NCI-H1417 treated with DMSO at 0.1 percent for 48 hours (cell line): ENCODE data around the gene SLC25A39.
"Not testable (repeated sequence)": the region's sequence is repeated elsewhere in the genome, so short reads cannot be mapped to it uniquely, and the experiment has no call there.

Experiments
- DNase-seq: peaks from one replicate; lab custom pipeline; 2025; lab: John Stamatoyannopoulos, UW

Gene SLC25A39

DNA sequence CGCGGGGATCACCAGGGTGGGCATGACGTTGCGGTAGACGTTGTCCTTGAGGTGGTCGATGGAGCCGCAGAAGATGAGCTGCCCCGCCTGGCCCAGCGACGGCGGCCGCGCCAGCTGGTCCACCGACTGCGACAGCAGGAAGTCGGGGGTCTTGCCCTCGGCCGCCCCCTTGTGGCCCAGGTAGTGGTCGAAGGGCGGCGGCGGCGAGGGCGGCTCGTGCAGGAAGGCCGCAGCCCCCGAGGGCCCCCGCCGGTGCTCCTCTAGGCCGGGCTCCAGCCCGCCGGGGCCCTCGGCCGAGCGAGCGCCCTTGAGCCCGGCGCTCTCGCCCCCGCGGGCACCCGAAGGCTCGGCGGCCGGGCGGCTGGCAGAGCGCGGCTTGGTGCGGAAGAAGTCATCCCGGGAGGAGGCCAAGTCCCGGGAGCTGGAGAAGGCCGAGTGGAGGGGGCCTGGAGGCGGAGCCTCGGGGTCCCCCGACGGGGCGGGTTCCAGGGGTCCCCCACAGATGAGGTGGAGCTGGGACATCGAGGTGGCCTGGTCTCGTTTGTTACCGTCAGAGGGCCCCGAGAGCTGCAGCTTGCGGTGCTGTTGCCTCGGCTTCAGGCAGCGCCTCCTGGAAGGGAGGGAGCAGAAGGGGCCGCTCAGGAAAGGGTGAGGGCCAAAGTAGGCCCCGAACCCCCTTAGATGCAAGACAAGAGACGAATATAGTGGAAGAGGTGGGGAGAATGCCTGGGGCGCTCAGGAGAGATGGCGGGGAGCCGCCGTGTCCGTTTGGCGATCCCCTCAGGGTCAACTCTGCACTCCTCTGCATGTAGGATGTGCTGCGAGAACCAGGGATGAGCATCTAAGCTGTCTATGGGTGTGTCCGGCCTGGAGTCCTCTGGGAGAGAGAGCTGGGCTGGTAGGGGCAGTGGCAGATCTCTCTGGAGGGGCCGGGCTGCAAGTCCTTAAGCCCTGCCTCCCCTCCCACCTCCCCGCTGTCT lies 30.2 kb upstream of the SLC25A39 start:
- no peak for DNase-seq

DNA sequence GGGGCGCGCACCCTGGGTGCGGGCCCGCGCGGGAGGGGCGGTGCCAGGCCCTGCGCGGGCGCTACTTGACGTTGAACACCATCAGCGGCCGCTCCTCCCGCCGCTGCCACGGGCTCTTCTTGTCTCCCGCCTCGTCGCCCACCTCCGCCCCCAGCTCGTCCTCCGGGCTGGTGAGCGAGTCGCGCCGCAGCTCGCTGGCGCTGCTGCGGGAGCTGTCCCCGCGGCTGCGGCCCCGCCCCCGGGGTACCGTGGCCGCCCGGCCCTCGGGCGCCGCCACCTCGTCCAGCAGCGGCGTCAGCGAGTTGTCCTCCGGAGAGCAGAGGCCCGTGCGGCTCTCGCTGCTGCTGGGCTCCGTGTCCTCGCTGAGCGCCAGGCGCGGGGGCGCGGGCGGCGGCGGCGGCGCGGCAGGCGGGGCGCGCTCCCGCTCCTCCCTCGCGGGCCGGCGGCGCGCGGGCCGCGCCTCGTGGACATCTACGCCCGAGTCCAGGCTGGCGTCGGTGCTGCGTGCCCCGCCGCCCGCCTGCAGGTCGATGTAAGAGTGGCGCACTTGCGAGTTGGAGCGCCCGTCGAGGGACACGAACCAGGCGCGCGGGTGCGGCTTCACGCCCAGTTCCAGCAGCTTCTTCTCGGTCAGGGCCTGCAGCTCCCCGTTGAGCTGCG lies 29.2 kb upstream of the SLC25A39 start:
- DNase-seq: no peak

DNA sequence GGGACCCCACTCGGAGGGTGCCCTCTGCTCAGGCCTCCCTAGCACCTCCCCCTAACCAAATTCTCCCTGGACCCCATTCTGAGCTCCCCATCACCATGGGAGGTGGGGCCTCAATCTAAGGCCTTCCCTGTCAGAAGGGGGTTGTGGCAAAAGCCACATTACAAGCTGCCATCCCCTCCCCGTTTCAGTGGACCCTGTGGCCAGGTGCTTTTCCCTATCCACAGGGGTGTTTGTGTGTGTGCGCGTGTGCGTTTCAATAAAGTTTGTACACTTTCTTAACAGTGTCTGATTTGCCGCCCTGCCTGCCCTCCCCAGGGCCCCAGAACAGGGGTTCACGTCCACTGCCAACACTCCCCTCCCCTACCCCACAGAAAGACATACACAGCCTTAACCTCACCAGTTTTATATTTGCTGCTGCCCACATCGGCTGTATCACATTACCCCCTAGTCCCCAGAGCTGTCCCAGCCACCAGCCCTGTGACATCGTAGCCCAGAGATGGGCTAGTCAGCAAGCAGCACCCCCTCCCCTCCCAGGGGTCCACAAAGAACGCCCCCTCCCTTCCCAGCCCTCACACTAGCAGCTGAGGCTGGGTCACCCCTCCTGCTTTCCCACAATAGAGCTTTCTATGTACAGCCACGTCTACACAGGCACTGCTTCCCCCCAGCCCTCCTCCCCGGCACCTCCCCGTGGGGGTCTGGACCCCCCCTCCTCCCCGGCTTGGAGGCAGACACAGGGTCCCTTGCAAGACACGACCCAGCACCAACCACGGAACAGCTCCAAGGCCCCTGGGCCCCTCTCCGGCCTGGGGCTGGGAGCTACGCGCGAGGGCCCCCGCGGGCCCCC lies 28.4 kb upstream of the SLC25A39 start:
- no peak for DNase-seq

DNA sequence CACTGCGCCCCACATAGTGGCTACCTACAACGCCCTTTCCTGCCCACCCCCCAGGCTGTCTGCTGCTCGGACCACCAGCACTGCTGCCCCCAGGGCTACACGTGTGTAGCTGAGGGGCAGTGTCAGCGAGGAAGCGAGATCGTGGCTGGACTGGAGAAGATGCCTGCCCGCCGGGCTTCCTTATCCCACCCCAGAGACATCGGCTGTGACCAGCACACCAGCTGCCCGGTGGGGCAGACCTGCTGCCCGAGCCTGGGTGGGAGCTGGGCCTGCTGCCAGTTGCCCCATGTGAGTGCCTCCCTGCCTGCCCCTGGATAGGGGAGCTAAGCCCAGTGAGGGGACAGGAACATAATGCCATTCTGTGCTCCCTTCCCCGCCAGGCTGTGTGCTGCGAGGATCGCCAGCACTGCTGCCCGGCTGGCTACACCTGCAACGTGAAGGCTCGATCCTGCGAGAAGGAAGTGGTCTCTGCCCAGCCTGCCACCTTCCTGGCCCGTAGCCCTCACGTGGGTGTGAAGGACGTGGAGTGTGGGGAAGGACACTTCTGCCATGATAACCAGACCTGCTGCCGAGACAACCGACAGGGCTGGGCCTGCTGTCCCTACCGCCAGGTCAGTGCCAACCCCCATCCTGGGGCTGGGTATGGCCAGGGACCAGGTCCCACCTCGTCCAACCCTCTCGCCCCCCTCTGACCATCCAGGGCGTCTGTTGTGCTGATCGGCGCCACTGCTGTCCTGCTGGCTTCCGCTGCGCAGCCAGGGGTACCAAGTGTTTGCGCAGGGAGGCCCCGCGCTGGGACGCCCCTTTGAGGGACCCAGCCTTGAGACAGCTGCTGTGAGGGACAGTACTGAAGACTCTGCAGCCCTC lies 27.6 kb upstream of the SLC25A39 start:
- DNase-seq: no peak

DNA sequence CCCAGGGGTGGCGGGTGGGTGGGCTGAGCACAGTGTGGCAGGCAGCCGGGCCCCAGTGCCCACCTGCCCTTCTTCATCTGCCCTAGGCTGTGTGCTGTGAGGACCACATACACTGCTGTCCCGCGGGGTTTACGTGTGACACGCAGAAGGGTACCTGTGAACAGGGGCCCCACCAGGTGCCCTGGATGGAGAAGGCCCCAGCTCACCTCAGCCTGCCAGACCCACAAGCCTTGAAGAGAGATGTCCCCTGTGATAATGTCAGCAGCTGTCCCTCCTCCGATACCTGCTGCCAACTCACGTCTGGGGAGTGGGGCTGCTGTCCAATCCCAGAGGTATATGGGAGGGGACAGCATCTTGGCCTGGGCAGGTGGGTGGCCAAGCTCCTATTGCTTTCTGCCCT lies 26.8 kb upstream of the SLC25A39 start:
- no peak for DNase-seq

DNA sequence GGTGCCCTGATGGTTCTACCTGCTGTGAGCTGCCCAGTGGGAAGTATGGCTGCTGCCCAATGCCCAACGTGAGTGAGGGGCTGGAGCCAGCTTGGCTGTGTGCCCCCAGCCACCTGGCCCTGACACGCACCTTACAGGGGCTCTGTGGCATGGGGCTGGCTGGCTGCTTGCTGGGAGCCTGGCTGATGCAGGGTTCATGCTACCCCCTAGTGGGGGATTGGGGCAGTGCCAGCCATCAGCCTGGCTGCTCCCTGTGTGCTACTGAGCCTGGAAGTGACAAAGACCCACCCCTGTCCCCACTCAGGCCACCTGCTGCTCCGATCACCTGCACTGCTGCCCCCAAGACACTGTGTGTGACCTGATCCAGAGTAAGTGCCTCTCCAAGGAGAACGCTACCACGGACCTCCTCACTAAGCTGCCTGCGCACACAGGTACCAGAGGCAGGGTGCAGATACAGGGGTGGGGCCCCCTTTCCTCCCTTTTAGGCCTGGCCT lies 26.2 kb upstream of the SLC25A39 start:
- no peak for DNase-seq

DNA sequence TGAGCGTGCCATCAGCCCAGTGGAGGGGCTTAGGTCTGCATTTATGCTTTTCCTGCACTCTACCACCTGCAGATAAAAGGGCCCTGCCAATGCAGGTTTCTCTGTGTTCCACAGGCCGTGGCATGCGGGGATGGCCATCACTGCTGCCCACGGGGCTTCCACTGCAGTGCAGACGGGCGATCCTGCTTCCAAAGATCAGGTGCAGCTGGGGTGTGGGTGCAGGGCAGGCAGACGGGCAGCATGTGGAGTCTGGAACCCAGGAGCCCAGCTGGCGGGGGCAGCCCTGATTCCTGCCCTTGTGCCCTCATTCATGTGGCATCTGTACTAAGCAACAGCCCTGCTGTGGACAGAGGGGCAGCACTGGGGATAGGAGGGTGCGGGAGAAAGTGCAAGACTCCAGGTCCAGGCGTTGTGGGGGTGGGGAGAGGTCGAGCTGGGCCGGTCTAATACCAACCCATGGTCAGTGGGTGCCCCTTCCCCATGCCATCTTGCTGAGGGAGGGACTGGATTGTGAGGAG lies 25.0 kb upstream of the SLC25A39 start:
- no peak for DNase-seq

DNA sequence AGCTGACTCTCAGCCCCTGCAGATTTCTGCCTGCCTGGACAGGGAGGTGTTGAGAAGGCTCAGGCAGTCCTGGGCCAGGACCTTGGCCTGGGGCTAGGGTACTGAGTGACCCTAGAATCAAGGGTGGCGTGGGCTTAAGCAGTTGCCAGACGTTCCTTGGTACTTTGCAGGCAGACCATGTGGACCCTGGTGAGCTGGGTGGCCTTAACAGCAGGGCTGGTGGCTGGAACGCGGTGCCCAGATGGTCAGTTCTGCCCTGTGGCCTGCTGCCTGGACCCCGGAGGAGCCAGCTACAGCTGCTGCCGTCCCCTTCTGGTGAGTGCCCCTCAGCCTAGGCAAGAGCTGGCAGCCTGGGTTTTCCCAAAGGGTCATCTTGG lies 24.4 kb upstream of the SLC25A39 start:
- DNase-seq: no peak

DNA sequence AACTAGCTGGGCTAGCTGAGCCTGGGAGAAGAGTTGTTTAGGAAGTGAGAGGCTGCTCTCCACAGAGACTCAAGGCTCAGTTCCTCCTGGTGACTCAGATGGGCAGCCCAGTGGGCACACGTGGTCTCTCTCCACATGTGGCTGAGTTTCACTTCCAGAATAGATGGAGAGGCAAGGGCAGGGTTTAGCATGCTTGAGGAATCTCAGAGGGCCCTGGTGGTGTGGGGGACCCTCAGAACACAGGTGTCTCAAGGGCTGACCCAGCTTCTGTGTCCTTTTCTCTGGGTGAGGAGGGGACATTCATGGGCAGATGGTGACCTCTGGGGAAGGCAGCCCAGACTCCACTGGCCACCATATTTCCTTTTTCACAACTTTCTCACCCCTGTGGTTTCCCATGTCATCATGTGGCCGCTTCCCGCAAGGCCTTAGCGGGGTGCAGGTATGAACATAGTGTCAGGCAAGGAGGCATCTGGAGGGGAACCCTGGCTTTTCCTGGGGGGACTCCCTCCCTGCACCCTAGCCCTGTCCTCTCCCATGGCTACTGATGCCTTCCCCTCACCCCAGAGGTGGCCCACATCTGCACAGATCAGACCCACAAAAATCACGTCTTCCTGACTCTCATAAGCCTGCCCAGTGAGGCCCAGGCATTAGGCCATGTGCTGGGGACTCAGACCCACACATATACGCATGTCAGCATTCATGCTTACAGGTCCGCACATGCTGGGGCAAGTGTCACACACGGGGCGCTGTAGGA lies 23.8 kb upstream of the SLC25A39 start:
- DNase-seq: no peak

DNA sequence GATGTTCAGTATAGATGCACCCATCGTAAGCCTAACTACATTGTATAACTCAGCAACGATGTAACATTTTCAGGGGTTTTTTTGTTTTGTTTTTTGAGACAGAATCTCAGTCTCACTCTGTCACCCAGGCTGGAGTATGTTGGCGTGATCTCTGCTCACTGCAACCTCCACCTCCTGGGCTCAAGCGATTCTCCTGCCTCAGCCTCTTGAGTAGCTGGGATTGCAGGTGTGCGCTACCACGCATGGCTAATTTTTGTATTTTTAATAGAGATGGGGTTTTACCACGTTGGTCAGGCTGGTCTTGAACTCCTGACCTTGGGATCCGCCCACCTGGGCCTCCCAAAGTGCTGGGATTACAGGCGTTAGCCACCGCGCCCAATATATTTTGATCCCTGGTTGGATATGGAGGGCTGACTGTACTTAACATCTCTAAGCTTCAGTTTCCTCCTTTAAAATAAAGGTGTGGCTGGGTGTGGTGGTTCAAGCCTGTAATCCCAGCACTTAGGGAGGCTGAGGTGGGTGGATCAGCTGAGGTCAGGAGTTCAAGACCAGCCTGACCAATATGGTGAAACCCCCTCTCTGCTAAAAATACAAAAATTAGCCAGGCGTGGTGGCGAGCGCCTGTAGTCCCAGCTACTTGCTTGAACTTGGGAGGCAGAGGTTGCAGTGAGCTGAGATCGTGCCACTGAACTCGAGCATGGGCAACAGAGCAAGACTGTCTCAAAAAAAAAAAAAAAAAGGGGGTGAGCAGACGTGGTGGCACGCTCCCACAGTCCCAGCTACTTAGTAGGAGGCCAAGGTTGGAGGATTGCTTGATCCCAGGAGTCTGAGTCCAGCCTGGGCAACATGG lies 22.8 kb upstream of the SLC25A39 start:
- not testable (repeated sequence) for DNase-seq

DNA sequence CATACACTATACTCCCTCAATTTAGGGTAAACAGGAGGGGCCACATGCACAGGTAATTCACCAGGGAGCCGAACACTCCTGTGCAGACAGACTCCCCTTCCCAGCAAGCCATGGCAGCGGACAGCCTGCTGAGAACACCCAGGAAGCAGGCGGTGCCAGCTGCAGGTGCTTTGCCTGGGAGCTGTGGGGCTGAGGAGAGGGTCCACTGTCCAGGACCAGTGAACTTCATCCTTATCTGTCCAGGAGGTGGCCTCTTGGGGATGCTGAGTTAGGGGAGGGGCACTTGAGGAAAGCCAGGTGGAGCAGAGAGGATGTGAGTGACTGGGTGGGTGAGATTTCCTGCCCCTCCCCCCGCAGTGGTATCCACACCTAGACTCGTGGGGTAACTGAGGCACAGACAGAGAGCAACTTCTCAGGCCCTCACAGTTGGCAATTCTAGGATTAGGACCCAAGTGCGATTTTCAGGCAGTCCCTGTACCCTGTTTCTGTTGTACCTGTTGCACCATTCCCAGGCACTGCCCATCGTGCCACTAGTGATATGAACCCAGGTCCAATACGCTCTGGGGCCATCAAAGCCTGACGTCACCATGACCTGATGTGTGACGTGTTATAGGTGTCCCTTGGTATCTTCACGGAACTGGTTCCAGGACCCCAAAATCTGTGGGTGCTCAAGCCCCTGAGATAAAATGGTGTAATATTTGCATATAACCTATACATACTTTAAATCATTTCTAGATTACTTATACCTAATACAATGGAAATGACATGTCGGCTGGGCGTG lies 21.6 kb upstream of the SLC25A39 start:
- DNase-seq: no peak

DNA sequence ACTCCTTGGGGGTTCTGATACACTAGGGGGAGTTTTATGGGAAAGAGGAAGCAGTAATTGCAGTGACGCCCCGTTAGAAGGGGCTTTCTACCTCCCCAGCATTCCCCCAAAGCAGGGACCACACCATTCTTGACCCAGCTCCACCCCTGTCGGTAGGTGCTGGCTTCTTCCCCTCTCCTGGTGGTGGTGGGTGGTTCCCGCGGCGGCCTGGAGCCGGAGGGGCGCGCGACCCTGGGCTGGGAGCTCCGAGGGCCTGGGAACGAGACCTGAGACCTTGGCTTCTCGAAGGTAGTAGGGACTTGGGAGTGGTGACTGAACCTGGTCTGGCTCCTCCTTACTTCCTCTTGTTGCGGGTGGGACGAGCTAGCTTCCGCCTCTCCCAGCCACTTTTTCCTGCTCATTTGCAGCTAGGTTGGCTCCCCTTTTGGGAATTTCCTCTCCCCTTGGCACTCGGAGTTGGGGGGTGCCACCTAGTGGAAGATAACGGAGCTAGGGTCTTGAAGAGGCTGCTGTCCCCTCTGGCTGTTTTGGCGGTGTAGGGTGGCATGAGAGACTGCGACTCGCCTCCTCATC lies 20.9 kb upstream of the SLC25A39 start:
- DNase-seq: no peak

DNA sequence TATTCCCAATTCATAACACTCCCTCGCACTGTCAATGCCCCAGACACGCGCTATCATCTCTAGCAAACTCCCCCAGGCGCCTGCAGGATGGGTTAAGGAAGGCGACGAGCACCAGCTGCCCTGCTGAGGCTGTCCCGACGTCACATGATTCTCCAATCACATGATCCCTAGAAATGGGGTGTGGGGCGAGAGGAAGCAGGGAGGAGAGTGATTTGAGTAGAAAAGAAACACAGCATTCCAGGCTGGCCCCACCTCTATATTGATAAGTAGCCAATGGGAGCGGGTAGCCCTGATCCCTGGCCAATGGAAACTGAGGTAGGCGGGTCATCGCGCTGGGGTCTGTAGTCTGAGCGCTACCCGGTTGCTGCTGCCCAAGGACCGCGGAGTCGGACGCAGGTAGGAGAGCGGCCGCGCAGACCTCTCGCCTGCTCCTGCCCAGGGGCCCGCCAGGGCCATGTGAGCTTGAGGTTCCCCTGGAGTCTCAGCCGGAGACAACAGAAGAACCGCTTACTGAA lies 20.4 kb upstream of the SLC25A39 start, which contains the start of gene GRN:
Gene GRN, plus strand, starts transcription at position 364 of the 515 bp plus-strand sequence. CDS start 3,863 bp downstream, outside the sequence.
- DNase-seq: peak; percentile 97

DNA sequence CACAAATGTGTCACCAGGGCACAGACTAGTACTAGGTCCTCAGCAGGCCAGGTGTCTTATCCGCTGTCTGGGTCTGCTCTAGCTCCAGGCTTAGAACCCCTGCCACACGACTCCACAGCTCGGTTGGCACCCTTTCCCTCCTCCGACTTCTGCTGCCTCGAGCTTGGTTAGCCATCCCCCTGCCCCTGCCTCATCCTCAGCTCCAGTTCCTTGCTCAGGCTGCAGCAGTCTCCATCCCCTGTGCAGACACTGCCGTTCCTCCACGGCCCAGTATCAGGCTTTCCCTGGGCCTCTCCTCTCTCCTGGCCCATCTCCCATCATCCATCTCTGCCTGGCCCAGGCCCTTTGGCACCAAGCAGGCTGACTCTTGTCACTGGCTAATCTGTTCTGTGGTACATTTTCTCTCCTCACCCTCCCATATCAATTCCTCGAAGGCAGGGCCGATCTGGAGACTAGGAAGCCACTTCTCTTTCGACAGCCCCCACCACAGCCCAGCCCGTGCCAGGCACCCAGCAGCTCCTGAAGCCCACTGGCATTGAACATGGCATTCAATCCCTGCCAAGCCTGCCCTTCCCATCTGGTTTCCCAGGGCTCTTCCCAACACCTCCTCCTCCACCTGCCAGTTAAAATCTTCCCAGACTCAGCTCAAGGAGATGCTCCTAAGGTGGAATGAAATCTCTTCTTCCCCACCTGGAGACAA lies 19.0 kb upstream of the SLC25A39 start:
- no peak for DNase-seq

DNA sequence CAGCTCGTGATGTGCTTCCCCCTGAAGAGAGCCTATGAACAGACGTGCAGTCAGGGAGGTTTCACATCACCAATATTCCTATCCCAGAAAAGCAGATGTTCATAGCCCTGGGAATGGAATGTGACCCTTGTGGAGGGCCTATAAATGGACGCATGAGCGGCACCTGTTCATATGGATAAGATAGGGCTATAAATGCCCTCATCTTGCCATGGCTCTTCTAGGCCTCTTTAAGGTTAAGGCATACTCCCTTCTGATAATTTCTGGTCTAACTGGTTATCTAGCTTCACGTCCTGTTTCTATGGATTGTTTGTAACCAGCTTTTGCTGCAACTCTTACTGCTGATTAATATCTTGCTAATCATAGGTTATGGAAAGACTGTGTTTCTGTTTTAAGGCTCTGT lies 15.9 kb upstream of the SLC25A39 start:
- DNase-seq: not testable (repeated sequence)

DNA sequence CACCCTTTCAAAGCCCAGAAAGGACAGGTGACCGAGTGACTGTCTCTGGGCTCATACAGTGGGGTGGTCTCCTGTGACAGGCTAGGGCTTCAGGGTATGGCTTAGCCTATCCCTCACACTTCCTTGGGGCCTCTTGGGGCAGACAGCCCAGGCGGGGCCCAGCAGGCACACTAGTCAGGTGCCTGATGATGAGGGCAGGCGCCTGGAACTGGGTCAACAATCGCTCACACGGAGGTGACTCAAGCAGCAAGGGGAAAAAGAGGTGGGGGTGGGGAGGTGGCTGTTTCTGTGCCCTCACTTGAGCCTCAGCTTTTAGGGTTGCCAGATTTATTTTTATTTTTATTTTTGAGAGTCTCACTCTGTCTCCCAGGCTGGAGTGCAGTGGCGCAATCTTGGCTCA lies 14.1 kb upstream of the SLC25A39 start:
- no peak for DNase-seq

DNA sequence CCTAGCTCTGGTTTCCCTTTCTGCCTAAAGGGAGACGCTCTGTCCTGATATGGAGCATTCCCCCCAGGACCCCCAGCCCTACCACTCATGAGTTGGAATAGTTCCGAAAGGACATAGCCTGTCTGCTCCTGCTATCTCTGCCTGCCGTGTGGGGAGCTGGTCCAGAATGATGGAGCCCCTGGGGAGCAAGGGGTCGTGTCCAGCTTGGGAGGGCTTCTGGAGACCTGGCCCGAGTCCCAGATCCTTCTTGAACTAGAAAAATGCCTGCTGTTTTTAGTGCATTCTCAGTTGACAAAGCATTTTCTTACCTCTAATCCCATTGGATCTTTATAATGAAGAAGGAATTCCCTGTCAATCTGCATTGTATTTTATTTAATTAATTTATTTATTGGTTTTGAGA lies 11.3 kb upstream of the SLC25A39 start:
- no peak for DNase-seq
